ENCODE measurements around the gene GNAI1.

The GNAI1 gene

GRCh38 chr7:80218723-80219122 lies 84.1 kb downstream of the GNAI1 start:
- Histone ChIP-seq H3K9ac (no peak overlapping the region), H3K36me3 (ENCODE audit: insufficient read depth) (no peaks in the 10 kb centered on the region), H3K27ac (no peak overlapping the region), H3K79me2 (ENCODE audit: insufficient read depth, low read depth) (no peaks in the 10 kb centered on the region), H2AFZ (ENCODE audit: low read depth) (no peak overlapping the region), H3K4me1 (ENCODE audit: low read depth, poor library complexity, severe bottlenecking) (peaks cover 27% of the 10 kb centered on the region), H3K4me2 (peak overlapping the region; percentile 44; the same call in 1 of the 2 replicates), H4K20me1 (ENCODE audit: insufficient read depth) (0 out of 2 replicates have a peak, but pooled peaks cover 7% of the 10 kb centered on the region), H3K4me3 (IDR thresholded peaks at IDR 0.05; ENCODE audit: insufficient read depth, low read depth, low read length) (no peak overlapping the region), H3K27me3 (ENCODE audit: insufficient read depth, low read depth) (peaks cover 5% of the 10 kb centered on the region; the same call in 1 of the 2 replicates)
- TF ChIP-seq CTCF (conservative IDR thresholded peaks at IDR 0.05; ENCODE audit: low read depth, low read length), result no peak

GRCh38 chr7:80220022-80220634 lies 85.5 kb downstream of the GNAI1 start:
- Histone ChIP-seq H3K4me2 (no peak overlapping the region), H3K27ac (no peak overlapping the region), H4K20me1 (ENCODE audit: insufficient read depth) (0 out of 2 replicates have a peak, but pooled peaks cover 7% of the 10 kb centered on the region), H3K4me3 (IDR thresholded peaks at IDR 0.05; ENCODE audit: insufficient read depth, low read depth, low read length) (no peak overlapping the region), H3K9ac (no peak overlapping the region), H3K36me3 (ENCODE audit: insufficient read depth) (no peaks in the 10 kb centered on the region), H3K27me3 (ENCODE audit: insufficient read depth, low read depth) (no peaks in the 10 kb centered on the region; the same call in 1 of the 2 replicates), H3K4me1 (ENCODE audit: low read depth, poor library complexity, severe bottlenecking) (peaks cover 27% of the 10 kb centered on the region), H3K79me2 (ENCODE audit: insufficient read depth, low read depth) (no peaks in the 10 kb centered on the region), H2AFZ (ENCODE audit: low read depth) (no peak overlapping the region)
- TF ChIP-seq CTCF (conservative IDR thresholded peaks at IDR 0.05; ENCODE audit: low read depth, low read length), result no peak

DNA sequence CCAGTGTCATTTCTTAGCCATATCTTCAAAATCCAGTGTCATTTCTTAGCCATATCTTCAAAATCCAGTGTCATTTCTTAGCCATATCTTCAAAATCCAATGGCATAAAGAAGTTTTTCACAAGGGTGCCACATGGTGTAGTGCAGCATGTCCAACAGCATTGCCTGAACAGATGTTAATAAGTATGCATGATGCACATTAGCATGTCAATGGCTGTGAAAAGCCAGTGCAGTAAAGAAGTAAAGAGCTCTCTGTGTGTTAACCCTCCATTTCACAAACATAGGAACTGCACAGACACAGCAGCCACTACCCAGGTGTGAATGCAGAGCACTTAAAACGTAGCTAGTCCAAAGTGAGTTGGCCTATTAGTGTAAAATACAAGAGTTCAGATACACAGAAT lies 89.8 kb downstream of the GNAI1 start:
- H3K36me3 ChIP-seq (ENCODE audit: insufficient read depth), result no peaks in the 10 kb centered on the region
- TF ChIP-seq CTCF (conservative IDR thresholded peaks at IDR 0.05; ENCODE audit: low read depth, low read length), result no peak
- no peak overlapping the region for H2AFZ ChIP-seq (ENCODE audit: low read depth)
- H3K4me3 ChIP-seq (IDR thresholded peaks at IDR 0.05; ENCODE audit: insufficient read depth, low read depth, low read length), result no peak overlapping the region
- H3K27me3 ChIP-seq (ENCODE audit: insufficient read depth, low read depth), result no peaks in the 10 kb centered on the region
- no peak overlapping the region for H3K9ac ChIP-seq
- H3K79me2 ChIP-seq (ENCODE audit: insufficient read depth, low read depth), result no peaks in the 10 kb centered on the region
- no peaks in the 10 kb centered on the region for H4K20me1 ChIP-seq (ENCODE audit: insufficient read depth)
- H3K27ac ChIP-seq, result no peak overlapping the region
- no peaks in the 10 kb centered on the region for H3K4me1 ChIP-seq (ENCODE audit: low read depth, poor library complexity, severe bottlenecking)
- H3K4me2 ChIP-seq, result no peak overlapping the region

- Histone ChIP-seq H3K36me3 (ENCODE audit: insufficient read depth) (no peaks in the 10 kb centered on the region), H3K9ac (no peak overlapping the region), H3K27me3 (ENCODE audit: insufficient read depth, low read depth) (no peaks in the 10 kb centered on the region), H2AFZ (ENCODE audit: low read depth) (no peak overlapping the region), H3K27ac (no peak overlapping the region), H3K4me1 (ENCODE audit: low read depth, poor library complexity, severe bottlenecking) (no peaks in the 10 kb centered on the region), H3K4me3 (IDR thresholded peaks at IDR 0.05; ENCODE audit: insufficient read depth, low read depth, low read length) (no peak overlapping the region), H4K20me1 (ENCODE audit: insufficient read depth) (no peaks in the 10 kb centered on the region), H3K4me2 (no peak overlapping the region), H3K79me2 (ENCODE audit: insufficient read depth, low read depth) (no peaks in the 10 kb centered on the region)
- no peak for TF ChIP-seq CTCF (conservative IDR thresholded peaks at IDR 0.05; ENCODE audit: low read depth, low read length)
Observed at GRCh38 chr7:80225361-80225760, 90.7 kb downstream of the GNAI1 start.
